SJSA1 (cell line): ENCODE measurements around the gene CNPY3. TPM values are rescaled to one million over a fixed set of nuclear protein-coding genes. Genes with fewer than 3 reads are reported as not detected.
A peak's percentile ranks its signal among the peaks of the same experiment; 100 is the strongest.

Experiments used
- DNase-seq, 2 experiments: peaks; one replicate each; pipeline ENCODE4 v3.0.0-alpha.2; 2015 to 2020; ENCODE audit warnings: low spot score in 2 of 2, low read depth in 1 of 2
- H3K27ac ChIP-seq: fragments of 250-450 bp; sonication (Bioruptor Pico); 2 replicates; pipeline ENCODE4 v1.5.1; 2020; ENCODE audit warnings: mild to moderate bottlenecking, moderate library complexity
- H3K27me3 ChIP-seq: fragments of 250-450 bp; sonication (Bioruptor Pico); replicated peaks from 2 replicates; pipeline ENCODE4 v1.5.1; 2020; ENCODE audit warnings: mild to moderate bottlenecking, moderate library complexity
- H3K36me3 ChIP-seq: fragments of 250-450 bp; sonication (Bioruptor Pico); 2 replicates; pipeline ENCODE4 v1.5.1; 2020; ENCODE audit warnings: mild to moderate bottlenecking
- H3K4me1 ChIP-seq: fragments of 250-450 bp; sonication (Bioruptor Pico); replicated peaks from 2 replicates; pipeline ENCODE4 v1.6.1; 2021; ENCODE audit warnings: mild to moderate bottlenecking
- H3K4me3 ChIP-seq: fragments of 250-450 bp; sonication (Bioruptor Pico); 2 replicates; pipeline ENCODE4 v1.5.1; 2020; ENCODE audit warnings: mild to moderate bottlenecking
- H3K9me3 ChIP-seq: fragments of 250-450 bp; sonication (Bioruptor Pico); replicated peaks from 2 replicates; pipeline ENCODE4 v1.5.1; 2020; ENCODE audit warnings: mild to moderate bottlenecking
- total RNA-seq: library from RNA; depleted of rRNA; stranded (reverse); fragments of >200 nt; shearing (Covaris generic); gene quantifications from 2 replicates; pipeline ENCODE4 v1.2.3, GENCODE V29; 2014

CNPY3 gene
- total RNA-seq, 1 experiment from 2014 or later = 34.3 TPM

DNA sequence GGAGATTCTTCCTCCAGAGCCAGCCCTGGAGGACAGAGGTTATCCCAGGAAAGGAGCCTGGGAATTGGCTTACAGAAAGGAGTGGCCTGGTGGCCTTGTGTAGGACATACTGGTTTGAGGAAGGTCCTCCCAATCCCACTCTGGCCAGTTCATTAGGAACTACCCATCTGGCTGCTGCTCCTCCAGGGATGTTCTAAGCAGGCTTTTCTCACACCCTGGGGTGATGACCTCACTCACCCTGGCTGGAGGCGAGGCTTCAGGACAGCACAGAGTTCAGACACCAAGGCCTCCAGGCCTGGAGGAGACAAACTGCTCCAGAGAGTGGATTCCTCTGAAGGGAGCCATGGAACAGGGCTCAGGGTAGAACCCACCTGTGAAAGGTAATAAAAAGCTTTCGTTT lies 40.2 kb downstream of the CNPY3 start:
- DNase-seq = no peak
- Histone ChIP-seq H3K9me3 (no peaks in the 10 kb centered on the region), H3K27me3 (no peaks in the 10 kb centered on the region), H3K36me3 (peaks cover 31% of the 10 kb centered on the region), H3K4me1 (peaks cover 9% of the 10 kb centered on the region), H3K4me3 (no peak overlapping the region), H3K27ac (no peak overlapping the region)

DNA sequence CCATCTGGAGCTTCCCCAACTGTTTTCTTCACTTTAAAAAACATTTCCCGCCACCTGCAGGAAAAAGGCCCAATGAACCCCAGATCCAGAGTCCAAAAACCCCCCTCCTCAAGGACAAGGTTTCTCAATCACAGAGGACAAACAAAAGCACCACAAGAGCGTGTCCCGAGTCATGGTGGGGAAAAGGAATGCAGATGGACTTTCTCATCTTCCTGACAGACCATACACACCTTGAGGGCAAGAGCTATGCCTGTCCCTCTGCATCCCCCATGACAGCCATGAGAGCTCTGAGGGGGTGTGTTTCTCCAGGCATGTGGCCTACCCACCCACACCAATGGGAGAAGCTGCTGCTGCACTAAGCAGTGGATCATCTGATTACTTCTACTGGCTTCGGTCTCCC lies 40.7 kb downstream of the CNPY3 start:
- Histone ChIP-seq H3K27ac (no peak overlapping the region), H3K36me3 (peaks cover 31% of the 10 kb centered on the region), H3K4me3 (no peak overlapping the region), H3K9me3 (no peaks in the 10 kb centered on the region), H3K27me3 (no peaks in the 10 kb centered on the region), H3K4me1 (peaks cover 9% of the 10 kb centered on the region)
- no peak for DNase-seq

DNA sequence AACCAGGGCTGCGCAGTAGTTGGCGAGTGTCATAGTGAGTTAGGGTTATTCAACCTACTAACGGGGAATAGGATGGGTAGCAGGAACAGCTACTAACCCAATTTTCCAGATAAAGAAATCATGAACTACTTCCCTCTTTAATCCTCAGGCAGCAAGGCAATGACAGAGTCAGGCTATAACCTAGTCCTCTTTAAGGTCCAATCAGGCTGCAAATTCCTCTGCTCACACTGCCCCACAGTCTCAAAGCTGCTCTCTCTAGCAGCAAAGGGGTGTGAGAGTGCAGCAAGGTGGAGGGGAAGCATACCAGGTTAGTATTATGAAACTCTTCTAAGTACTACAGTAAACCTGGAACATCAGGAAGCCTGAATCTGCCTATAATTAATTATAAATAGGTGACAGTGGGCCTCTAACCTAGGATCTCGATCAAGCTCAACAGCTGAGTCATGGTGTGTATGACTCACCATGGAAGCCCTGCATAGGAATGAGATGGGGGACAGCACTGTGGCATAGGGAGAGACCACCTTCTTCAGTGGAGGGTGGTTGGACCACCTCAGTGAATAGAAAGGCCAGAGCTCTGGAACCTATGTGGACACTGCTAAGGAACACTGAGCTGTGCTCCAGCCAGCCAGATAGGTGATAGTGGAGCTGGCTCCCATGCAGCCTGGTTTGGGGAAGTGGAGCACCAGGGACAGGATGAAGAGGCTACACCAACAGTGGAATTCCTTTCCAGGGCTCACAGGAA lies 41.8 kb downstream of the CNPY3 start:
- no peak overlapping the region for H3K4me3 ChIP-seq
- H3K9me3 ChIP-seq = no peaks in the 10 kb centered on the region
- H3K27ac ChIP-seq = 0 out of 2 replicates have a peak overlapping the region, but pooled peaks have one; percentile 5
- DNase-seq = peak in 1 of 2 experiments; percentile 40
- H3K4me1 ChIP-seq = peaks cover 9% of the 10 kb centered on the region
- no peaks in the 10 kb centered on the region for H3K27me3 ChIP-seq
- H3K36me3 ChIP-seq = peaks cover 31% of the 10 kb centered on the region

DNA sequence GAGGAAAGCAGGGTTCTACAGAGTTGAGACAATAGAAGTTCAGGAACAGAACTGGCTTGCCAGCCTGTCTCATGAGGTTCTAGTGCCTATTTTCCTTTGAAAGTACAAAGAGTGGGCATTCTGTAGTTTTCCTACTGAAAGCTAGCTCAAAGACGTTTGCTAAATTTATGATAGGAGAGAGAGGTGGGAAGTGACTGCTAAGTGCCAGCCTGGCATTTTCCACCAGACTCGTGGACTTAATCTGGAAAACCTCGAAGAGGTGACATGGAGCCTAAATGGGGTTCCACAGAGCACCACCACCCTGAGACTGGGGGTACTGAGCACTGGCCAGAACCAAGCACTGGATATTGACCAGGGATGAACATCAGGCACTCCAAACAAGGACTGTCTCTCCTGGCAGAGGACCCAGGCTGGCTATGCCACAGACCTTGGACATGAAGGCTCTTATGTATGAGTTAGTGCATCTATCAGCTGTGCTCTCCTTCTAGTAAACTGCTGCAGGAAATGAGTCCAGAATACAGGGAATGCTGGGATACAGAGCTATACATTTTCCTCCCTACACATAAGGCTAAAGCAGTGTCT lies 42.6 kb downstream of the CNPY3 start:
- H3K9me3 ChIP-seq = no peaks in the 10 kb centered on the region
- peaks cover 28% of the 10 kb centered on the region for H3K36me3 ChIP-seq
- no peak overlapping the region for H3K4me3 ChIP-seq
- peaks cover 9% of the 10 kb centered on the region for H3K4me1 ChIP-seq
- H3K27me3 ChIP-seq = no peaks in the 10 kb centered on the region
- H3K27ac ChIP-seq = no peak overlapping the region
- no peak for DNase-seq

DNA sequence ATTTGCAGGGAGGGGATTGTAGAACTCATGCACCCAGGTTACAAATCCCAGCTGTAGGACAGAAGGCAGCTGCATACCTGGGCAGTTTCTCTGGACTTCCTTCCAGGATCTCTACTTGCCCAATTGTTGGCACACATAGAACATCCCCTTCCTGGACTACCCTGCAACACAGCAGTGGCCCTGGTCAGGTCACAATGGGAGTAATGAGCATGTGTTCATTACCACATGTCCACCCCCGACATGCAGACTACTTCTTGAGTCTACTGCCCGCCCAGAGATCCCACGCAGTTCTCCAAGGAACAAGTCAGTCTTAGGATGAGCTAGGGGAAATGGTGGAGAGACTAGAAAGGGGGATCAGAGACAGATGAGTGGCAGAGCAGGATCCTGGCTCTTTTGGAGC lies 44.6 kb downstream of the CNPY3 start:
- Histone ChIP-seq H3K27ac (no peak overlapping the region), H3K4me1 (peaks cover 21% of the 10 kb centered on the region), H3K36me3 (peaks cover 29% of the 10 kb centered on the region), H3K27me3 (no peaks in the 10 kb centered on the region), H3K9me3 (no peaks in the 10 kb centered on the region), H3K4me3 (no peak overlapping the region)
- DNase-seq = no peak

DNA sequence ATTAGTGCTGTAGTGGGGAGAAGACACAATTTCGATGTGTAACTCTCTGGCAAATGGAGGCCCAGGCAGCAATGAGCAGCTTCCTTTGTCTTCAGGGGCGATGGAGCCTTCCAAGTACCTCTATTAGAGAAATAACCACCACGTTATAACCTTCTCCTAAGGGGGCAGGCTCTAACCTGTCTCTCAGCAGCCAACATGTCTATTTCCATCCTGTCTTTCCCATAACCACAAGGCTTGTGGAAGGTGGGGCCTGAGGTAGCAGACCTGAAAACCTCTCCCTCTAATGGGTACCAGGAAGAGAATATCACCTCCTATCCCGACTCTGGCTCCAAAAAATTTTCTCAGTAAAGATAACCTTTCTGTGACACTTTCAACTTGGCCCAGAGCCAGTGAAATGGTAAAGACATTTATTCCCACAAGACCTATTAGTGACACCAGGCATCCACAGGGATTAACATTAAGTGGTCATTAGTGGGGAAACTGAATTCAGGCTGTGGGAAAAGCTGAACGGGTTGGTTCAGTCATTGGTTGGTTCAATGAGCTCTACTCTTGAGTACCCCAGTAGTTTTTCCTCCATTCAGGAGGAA lies 45.7 kb downstream of the CNPY3 start:
- DNase-seq = no peak
- Histone ChIP-seq H3K36me3 (peaks cover 21% of the 10 kb centered on the region), H3K4me3 (no peak overlapping the region), H3K4me1 (peaks cover 30% of the 10 kb centered on the region), H3K27ac (no peak overlapping the region), H3K9me3 (no peaks in the 10 kb centered on the region), H3K27me3 (no peaks in the 10 kb centered on the region)

DNA sequence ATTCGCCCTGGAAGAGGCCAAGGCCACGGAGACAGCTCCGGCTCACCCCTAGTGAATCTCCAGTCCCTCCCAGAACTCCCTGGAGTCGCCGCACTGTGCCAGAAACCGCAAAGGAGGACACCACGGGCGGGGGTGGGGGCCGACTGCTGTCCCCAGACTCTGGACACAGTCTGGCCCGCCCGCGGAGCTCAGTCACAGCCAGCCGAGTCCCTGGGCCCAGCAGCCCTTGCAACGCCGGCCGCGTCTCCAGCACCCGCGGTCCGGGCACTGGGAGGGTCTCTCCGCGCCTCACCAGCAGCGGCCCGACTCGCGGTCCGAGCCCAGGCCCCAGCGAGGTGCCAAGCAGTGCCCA lies 49.2 kb downstream of the CNPY3 start:
- peak overlapping the region; percentile 71 for H3K27ac ChIP-seq
- H3K9me3 ChIP-seq = no peaks in the 10 kb centered on the region
- no peaks in the 10 kb centered on the region for H3K27me3 ChIP-seq
- peak; percentile 71 to 77 for DNase-seq
- H3K36me3 ChIP-seq = peaks cover 12% of the 10 kb centered on the region
- H3K4me1 ChIP-seq = peaks cover 33% of the 10 kb centered on the region
- H3K4me3 ChIP-seq = peak overlapping the region; percentile 84

DNA sequence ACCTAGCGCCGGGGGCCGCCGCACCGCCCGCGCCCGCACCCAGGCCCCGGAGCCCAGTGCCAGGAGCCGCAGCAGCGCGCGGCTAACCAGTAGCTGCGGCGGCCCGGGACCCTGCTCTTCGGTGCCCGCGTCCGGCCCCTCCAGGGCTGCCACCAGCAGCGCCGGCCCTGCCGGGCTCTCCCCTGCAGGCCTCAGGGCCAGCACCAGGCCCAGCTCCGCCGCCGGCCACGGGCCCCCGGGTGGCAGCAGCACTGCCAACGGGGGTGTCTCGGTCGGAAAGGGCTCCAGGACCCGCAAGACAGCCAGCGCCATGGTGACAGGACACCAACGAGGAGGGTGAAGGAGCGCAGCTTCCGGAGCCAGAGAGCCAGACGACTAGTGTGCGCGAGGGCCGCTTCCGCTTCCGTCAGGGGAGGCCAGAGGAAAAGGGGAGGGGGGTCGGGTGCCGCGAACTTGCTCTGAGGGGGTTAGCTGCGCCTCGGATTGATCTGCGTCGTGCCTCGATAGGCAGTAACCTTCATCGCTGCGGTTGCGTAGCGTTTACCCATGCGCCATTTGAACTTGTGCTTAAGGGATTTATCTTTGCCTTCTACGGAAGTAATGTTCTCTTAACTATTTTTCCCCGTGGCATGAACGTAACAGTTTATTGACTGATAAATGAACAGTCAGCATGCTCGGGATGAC lies 49.7 kb downstream of the CNPY3 start, which contains the start of gene PEX6:
PEX6 (minus strand) TSS at position 343 of the 684 bp plus-strand sequence; CDS start at position 312, 31 bp downstream.
- DNase-seq = peak; percentile 89 to 91
- peak within 1 kb of the TSS; percentile 71 for H3K27ac ChIP-seq
- peak within 1 kb of the TSS; percentile 84 for H3K4me3 ChIP-seq
- H3K9me3 ChIP-seq = no peaks in the 10 kb centered on the region
- H3K36me3 ChIP-seq = peaks cover 12% of the 10 kb centered on the region
- H3K27me3 ChIP-seq = no peaks in the 10 kb centered on the region
- H3K4me1 ChIP-seq = peaks cover 38% of the 10 kb centered on the region

DNA sequence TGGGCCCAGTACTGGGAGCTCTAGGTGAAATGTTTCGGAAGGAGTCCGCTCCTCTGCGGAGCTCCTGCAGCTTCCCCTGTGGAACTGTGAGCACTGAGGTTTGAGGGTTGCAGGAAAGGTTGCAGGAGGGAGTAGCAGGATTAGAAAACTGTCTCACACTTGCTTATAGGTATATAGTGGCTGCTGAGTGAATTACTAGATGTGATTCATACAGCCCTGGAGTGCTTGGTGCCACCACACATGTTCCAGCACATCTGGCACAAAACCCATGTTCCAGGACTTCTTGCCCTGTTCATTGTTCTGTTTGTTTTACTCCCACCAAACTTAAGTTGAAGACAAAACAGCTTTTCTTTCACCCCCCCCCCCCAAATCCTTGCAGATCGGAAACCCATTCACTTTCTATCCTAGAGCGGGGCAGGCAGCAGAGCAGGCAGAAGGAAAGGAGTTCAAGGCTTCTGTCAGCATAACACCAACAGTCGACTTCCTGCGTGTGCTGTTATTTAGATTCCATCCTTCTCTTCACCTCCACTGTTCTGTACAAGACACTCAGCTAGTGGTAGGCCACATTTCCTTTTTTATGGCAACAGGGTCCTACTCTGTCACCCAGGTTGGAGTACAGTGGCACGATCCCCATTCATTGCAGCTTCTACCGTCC lies 50.4 kb downstream of the CNPY3 start:
- DNase-seq = no peak
- Histone ChIP-seq H3K36me3 (peaks cover 12% of the 10 kb centered on the region), H3K27ac (peak overlapping the region; percentile 71), H3K27me3 (no peaks in the 10 kb centered on the region), H3K9me3 (no peaks in the 10 kb centered on the region), H3K4me1 (peaks cover 39% of the 10 kb centered on the region), H3K4me3 (peak overlapping the region; percentile 84)

DNA sequence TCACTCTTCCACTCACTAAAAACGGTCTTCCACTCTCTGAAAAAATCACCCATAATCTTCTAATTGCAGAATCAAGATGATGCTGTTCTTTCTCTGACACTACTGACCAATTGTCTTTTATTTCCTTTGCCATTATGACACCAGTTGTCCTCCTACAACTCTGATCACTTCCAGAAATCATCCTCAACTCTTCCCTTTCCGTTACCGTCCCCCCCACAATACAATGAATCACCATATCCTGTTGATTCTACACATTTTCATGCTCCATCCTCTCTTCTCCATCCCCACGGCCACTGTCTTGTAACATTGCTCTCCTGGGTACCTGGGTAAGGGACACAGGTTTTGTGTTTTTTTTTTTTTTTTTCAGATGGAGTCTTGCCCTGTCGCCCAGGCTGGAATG lies 52.6 kb downstream of the CNPY3 start:
- DNase-seq = no peak

DNA sequence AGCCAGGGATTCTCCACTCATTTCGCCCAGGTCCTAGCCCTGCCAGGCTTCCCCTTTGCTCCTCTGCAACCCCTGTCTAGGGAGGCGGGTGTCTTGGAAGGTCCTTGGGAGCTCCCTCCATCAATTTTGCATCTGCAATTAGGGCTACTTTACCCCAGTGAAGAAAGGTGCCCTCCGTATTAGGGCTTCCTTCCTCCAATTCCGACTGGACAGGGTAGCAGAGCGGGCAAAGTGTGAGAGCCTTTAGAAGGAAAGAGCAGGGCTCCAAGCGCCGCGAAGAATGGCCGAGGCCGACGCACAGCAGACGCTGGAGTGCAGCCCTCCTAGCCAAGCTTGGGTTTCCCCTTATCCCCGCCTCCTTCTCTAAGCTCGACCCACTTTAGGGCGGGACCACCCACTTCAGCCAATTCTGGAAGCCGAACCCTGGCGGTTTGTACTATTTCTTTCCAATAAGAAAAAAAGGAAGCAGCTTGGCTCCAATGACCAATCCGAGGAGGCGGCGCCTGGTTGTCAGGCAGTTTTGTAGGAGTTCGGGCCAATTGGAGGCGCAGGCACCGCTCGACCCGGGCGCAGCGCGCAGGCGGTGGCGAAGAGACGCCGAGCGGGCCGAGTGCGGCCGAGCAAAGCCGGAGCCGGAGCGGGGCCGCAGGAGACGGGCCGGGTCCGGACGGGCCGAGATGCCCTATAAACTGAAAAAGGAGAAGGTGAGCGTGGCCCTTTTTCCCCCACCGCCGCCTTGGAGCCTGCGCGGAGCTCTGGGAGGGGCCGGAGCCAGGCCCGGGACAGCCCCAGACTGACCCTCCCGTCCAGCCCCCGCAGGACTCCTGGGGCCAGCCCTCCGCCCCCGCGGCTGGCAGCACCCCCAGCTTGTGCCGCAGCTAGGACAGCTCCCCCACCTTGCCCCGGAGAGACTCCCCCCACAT lies 55.0 kb downstream of the CNPY3 start, which contains the start of gene PPP2R5D:
PPP2R5D (plus strand) TSS at position 570 of the 923 bp plus-strand sequence; CDS start at position 678, 108 bp downstream.
- Histone ChIP-seq H3K9me3 (no peaks in the 10 kb centered on the region), H3K36me3 (peaks cover 14% of the 10 kb centered on the region), H3K27ac (peak within 1 kb of the TSS; percentile 53), H3K4me3 (peak within 1 kb of the TSS; percentile 81), H3K27me3 (no peaks in the 10 kb centered on the region), H3K4me1 (peaks cover 29% of the 10 kb centered on the region)
- peak; percentile 98 for DNase-seq

More for the DNA sequence above, 52.6 kb downstream of the CNPY3 start:
- Histone ChIP-seq H3K36me3 (peaks cover 16% of the 10 kb centered on the region), H3K27ac (no peak overlapping the region), H3K9me3 (no peaks in the 10 kb centered on the region), H3K4me3 (no peak overlapping the region), H3K4me1 (peaks cover 43% of the 10 kb centered on the region), H3K27me3 (no peaks in the 10 kb centered on the region)

DNA sequence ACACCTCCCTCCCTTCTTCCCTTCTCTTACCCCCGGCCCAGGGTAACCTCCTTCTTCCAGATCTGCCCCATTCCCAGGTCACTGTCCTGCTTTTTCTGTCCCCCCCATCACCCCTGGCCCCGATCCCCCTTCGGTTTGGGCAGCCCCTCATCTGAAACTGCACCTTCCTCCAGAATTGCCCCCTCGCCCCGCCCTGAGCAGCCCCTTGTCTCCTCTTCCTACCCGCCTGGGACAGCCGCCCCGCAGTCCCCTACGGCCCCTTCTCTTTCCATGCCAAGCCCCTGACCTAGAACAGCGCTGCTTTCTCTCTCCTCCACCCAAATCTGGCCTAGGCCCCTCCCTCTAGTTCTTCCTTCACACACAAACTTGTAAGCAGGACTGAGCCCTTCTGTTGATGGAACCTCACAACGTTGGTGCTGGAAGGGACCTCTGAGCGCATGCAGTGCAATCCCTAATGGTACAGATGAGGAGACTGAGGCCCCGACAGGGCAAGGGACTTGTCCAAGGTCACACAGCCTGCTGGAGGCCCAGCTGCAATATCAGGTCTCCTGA lies 55.7 kb downstream of the CNPY3 start:
- no peak overlapping the region for H3K27ac ChIP-seq
- no peaks in the 10 kb centered on the region for H3K9me3 ChIP-seq
- DNase-seq = peak in 1 of 2 experiments; percentile 26
- no peaks in the 10 kb centered on the region for H3K27me3 ChIP-seq
- H3K36me3 ChIP-seq = peaks cover 20% of the 10 kb centered on the region
- H3K4me1 ChIP-seq = peaks cover 22% of the 10 kb centered on the region
- peak overlapping the region; percentile 81 for H3K4me3 ChIP-seq
